GM10266 (cell line): ENCODE results near the gene PLA2G4A.
A peak's percentile ranks its signal among the peaks of the same experiment; 100 is the strongest.

Experiments used
- DNase-seq: peaks from one replicate; pipeline ENCODE4 v3.0.0; 2012; ENCODE audit errors: extremely low spot score
- TF ChIP-seq, protein P1 (sequence below): IDR thresholded peaks from 2 replicates; pipeline ENCODE4 v1.5.1; 2012; ENCODE audit warnings: mild to moderate bottlenecking, low read depth; ENCODE audit not compliant: control insufficient read depth, insufficient read depth; ENCODE audit errors: missing control alignments

The PLA2G4A gene

DNA sequence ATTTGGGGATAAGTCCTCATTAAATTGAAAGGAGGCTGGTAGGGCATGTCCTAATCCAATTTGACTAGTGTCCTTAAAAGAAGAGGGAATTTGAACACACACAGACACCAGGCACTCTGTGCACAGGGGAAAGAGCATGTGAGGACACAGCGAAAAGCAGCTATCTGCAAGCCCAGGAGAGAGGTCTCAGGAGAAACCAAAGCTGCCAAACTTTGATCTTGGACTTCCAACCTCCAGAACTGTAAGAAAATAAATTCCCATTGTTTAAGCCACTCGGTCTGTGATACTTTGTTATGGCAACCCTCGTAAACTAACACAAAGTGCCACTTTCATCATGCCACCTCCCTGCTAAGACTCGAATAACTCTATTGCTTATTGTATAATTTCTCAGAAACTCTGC lies 13.8 kb downstream of the PLA2G4A start:
- TF ChIP-seq, protein P1, sequence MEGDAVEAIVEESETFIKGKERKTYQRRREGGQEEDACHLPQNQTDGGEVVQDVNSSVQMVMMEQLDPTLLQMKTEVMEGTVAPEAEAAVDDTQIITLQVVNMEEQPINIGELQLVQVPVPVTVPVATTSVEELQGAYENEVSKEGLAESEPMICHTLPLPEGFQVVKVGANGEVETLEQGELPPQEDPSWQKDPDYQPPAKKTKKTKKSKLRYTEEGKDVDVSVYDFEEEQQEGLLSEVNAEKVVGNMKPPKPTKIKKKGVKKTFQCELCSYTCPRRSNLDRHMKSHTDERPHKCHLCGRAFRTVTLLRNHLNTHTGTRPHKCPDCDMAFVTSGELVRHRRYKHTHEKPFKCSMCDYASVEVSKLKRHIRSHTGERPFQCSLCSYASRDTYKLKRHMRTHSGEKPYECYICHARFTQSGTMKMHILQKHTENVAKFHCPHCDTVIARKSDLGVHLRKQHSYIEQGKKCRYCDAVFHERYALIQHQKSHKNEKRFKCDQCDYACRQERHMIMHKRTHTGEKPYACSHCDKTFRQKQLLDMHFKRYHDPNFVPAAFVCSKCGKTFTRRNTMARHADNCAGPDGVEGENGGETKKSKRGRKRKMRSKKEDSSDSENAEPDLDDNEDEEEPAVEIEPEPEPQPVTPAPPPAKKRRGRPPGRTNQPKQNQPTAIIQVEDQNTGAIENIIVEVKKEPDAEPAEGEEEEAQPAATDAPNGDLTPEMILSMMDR, result no peak
- no peak for DNase-seq

DNA sequence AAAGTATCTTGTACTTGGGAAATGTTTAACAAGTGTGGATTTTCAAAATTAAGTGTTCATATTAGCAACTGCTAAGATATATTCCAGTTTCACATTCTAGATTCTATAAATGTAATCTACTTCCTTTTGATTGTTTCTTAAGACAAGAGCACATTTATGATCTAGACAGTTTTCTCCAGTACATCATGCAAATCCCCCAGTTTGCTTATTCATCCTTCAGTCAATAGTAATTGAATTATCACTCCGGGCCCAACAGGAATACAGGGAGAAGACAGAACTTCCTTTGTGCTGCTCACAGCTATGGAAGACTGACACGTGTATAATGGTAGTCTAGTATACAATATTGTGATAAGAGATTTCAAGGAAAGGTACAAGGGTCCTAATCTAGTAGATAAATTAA lies 14.5 kb downstream of the PLA2G4A start:
- DNase-seq, result no peak
- TF ChIP-seq, protein P1, result no peak

DNA sequence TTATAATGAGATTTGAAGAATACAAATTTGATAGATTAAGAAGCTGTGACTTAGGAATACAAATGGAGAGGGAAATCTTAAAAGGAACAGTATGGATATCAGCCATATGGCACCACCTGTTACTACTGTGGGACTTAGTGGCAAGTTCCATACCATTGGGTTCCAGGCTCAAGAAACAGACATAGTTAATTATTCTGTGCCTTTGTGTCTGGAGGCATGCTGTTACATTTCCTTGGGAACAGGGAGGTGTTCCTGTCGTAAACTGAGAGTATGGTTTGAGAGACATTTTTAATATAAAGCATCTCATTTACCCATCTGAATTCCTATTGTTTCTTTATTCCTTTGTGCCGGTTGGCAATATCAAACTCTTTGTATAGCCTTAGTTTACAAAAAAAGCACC lies 15.2 kb downstream of the PLA2G4A start:
- no peak for DNase-seq
- TF ChIP-seq, protein P1, result no peak

DNA sequence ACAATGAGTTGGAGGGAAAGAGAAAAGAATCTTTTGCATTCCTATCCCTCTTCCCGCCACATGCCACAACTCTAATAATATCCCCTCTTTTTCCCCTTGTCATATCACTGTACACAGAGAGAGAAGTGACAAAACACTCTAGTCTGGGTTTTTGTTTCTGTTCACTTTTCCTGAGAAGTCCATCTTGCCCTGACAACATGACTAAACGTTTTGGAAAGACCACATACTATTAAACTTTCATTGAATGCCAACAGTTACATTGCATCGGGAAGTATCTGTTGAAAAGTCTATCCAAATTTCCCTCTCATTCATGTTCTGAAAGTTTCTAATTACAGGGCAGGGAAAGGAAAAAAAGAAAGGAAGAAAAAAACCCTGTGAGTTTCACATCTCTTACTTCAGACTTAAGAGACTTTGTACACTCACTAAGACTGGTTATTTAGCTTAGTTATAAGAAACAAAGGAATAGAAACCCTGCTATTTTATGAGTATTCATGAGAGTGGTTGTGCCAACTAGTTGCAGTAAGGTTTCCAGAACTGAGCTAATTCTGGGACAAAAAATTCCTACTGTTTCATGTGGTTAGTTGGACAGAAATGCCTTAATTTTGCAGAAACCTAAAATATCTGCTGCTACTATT lies 16.9 kb downstream of the PLA2G4A start:
- DNase-seq, result no peak
- TF ChIP-seq, protein P1, result no peak

DNA sequence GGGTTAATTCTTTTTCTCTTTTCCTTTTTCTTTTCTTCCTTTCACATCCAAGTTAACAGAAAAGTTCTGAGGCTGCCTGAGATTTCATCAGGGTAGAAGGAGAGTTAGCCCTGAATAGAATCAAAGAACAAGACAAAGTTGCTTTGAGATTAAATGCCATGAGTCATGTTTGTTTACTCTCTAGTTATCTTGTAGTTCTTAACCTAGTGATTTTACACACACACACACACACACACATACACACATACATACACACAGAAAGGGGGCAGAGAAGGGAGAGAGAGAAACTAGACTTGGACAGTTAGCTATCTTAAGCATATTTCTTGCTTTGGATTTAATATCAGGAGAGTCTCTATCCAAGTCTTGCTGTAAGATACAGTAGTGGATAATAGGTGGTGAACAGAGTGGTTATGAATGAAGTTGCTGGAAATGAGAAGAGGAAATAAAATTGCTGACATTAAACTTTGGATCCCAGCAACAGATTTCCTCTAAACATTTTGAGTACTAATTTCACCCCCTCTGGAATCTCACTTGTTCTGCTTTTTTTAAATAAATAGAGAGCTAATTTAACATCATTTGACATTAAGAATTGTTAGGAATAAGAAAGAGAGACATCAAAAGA lies 19.9 kb downstream of the PLA2G4A start:
- TF ChIP-seq, protein P1, result no peak
- no peak for DNase-seq

DNA sequence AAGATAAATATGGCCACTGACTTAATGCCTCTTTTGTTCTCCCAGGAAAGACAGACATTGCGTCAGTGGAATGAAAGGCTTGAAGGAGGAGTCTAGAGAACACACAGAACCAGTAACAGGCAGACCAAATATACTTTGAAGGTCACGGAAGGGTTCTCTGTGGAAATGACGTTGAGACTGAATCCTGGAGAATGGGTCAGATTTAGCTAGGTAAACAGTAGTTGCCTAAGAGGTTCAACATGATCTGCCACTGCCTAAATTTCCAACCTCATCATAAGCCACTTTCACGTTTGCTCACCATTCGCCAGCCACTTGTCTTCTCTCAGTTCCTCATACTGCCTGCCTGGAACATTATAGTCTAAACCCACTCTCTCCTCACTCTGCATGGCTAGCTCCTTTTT lies 20.5 kb downstream of the PLA2G4A start:
- TF ChIP-seq, protein P1, result no peak
- DNase-seq, result peak; percentile 19

DNA sequence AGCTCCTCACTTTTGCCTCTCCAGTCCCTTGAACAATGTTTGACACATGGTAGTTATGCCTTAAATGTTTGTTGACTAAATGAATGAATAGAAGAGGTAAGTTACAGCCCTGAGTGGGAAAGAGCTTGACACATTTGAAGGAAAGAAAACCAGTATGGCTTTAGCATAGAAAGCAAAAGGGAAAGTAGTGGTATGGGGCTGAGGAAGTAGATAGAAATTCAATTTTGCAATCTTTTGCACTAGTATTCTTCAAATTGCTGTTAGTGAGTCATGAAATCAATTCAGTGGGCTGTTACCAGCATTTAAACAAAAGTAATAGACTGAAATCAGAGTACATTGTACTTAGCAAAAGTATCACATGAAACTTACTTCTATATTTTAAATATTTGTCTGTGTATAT lies 21.1 kb downstream of the PLA2G4A start:
- TF ChIP-seq, protein P1, result no peak
- no peak for DNase-seq
